HepG2 (cell line): ENCODE measurements around the gene FBN3. TPM values are rescaled to one million over a fixed set of nuclear protein-coding genes. Genes with fewer than 3 reads are reported as not detected.
A peak's percentile ranks its signal among the peaks of the same experiment; 100 is the strongest.

ENCODE experiments used
- FOXK2 ChIP-seq: fragments of 450-650 bp; IDR thresholded peaks from 2 replicates; pipeline ENCODE4 v1.6.1; 2016
- POLR2AphosphoS5 ChIP-seq: IDR thresholded peaks from 2 replicates; pipeline ENCODE4 v1.6.1; 2012; ENCODE audit warnings: low read depth, low read length
- YEATS2 ChIP-seq: sonication (generic); formaldehyde crosslinking; IDR thresholded peaks from 2 replicates; pipeline ENCODE4 v1.4.0; 2020; ENCODE audit warnings: missing genetic modification reagents, borderline replicate concordance
- ZBTB38 ChIP-seq: sonication (generic); formaldehyde crosslinking; IDR thresholded peaks from 2 replicates; pipeline ENCODE4 v1.5.1; 2020; ENCODE audit warnings: mild to moderate bottlenecking, missing genetic modification reagents
- ZFP36L2 ChIP-seq: sonication (generic); formaldehyde crosslinking; IDR thresholded peaks from 2 replicates; pipeline ENCODE4 v1.4.0; 2020; ENCODE audit warnings: missing genetic modification reagents
- ZNF136 ChIP-seq: sonication (generic); formaldehyde crosslinking; IDR thresholded peaks from 2 replicates; pipeline ENCODE4 v1.8.1; 2022; ENCODE audit warnings: low read depth, mild to moderate bottlenecking, moderate library complexity, missing genetic modification reagents
- ZNF205 ChIP-seq: IDR thresholded peaks from 2 replicates; pipeline ENCODE4 v1.6.1; 2018; ENCODE audit warnings: missing biosample characterization, missing genetic modification reagents
- ZNF432 ChIP-seq: sonication (generic); formaldehyde crosslinking; IDR thresholded peaks from 2 replicates; pipeline ENCODE4 v1.5.0; 2020; ENCODE audit warnings: missing genetic modification reagents, mild to moderate bottlenecking, borderline replicate concordance
- ZNF670 ChIP-seq: sonication (generic); formaldehyde crosslinking; IDR thresholded peaks from 2 replicates; pipeline ENCODE4 v1.8.0; 2022; ENCODE audit warnings: mild to moderate bottlenecking, missing genetic modification reagents, borderline replicate concordance
- ZNF766 ChIP-seq: sonication (generic); formaldehyde crosslinking; IDR thresholded peaks from 2 replicates; pipeline ENCODE4 v1.5.0; 2020; ENCODE audit warnings: missing genetic modification reagents, borderline replicate concordance
- polyA plus RNA-seq, 8 experiments: library from polyadenylated mRNA; depleted of rRNA in 3 of 8; stranded (reverse) in 7 of 8; unstranded in 1 of 8; fragments of >200 nt; fragmentation: Illumina TruSeq in 4 of 8; extraction: Trizol in 4 of 8; gene quantifications; 2 replicates each; pipeline versions ENCODE4 v1.2.1 to v1.2.3, GENCODE V29; 2011 to 2016; ENCODE audit warnings: low read depth in 4 of 8, missing spikeins in 1 of 8, mixed read lengths in 1 of 8; ENCODE audit not compliant: insufficient read depth in 1 of 8
- total RNA-seq, 5 experiments: library from RNA; depleted of rRNA; stranded (reverse); fragments of >200 nt; fragmentation: Illumina TruSeq; extraction: Trizol; gene quantifications; 2 replicates each; pipeline ENCODE4 v1.2.3, GENCODE V29; 2016; ENCODE audit warnings: low read depth in 1 of 5
- TF ChIP-seq, protein P1 (sequence below): sonication (generic); formaldehyde crosslinking; IDR thresholded peaks from 2 replicates; pipeline ENCODE4 v1.5.1; 2020; ENCODE audit warnings: mild to moderate bottlenecking, missing genetic modification reagents
- TF ChIP-seq, protein P2 (sequence below): sonication (generic); formaldehyde crosslinking; IDR thresholded peaks from 2 replicates; pipeline ENCODE4 v1.4.0; 2020; ENCODE audit warnings: missing genetic modification reagents
- TF ChIP-seq, protein P3 (sequence below): sonication (generic); formaldehyde crosslinking; IDR thresholded peaks from 2 replicates; pipeline ENCODE4 v1.8.0; 2022; ENCODE audit warnings: missing genetic modification reagents, mild to moderate bottlenecking, inconsistent platforms, borderline replicate concordance

Gene FBN3
- total and polyA plus RNA-seq, 2 of the 13 experiments (the other 11 are each of a cell fraction or from before 2014, with no cell fraction given): 0.20 to 1.3 TPM

DNA sequence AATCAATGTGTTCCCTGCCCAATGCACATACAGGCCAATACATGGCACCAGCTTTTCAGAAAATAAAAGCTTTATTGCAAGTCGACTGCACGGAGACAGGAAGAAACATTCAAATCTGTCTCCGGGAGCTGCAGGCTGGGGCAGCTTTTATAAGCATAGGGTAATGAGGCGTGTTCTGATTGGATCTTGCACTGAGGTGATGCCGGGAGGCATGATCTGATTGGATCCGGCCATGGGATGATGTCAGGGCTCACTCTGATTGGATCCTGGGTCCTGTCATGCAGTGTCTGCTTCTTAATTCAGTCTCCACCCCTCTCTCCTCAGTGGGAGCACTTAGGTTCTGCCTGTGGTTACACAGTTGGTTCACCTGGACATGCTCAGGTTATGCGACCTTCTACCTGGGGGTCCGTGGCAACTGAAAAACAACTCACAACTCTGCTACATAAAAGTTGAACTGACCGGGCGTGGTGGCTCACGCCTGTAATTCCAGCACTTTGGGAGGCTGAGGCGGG is 11.8 kb upstream of the FBN3 start (continued):
- no peak for TF ChIP-seq ZNF205 (CRISPR knock-in tag)
- TF ChIP-seq YEATS2: no peak
- TF ChIP-seq FOXK2: no peak
- peak; percentile 64; the same call in 1 of the 2 replicates for TF ChIP-seq ZBTB38 (CRISPR knock-in tag)
- no peak for TF ChIP-seq ZNF766 (CRISPR knock-in tag)
- TF ChIP-seq POLR2AphosphoS5: peak; percentile 80
- TF ChIP-seq, protein P1, sequence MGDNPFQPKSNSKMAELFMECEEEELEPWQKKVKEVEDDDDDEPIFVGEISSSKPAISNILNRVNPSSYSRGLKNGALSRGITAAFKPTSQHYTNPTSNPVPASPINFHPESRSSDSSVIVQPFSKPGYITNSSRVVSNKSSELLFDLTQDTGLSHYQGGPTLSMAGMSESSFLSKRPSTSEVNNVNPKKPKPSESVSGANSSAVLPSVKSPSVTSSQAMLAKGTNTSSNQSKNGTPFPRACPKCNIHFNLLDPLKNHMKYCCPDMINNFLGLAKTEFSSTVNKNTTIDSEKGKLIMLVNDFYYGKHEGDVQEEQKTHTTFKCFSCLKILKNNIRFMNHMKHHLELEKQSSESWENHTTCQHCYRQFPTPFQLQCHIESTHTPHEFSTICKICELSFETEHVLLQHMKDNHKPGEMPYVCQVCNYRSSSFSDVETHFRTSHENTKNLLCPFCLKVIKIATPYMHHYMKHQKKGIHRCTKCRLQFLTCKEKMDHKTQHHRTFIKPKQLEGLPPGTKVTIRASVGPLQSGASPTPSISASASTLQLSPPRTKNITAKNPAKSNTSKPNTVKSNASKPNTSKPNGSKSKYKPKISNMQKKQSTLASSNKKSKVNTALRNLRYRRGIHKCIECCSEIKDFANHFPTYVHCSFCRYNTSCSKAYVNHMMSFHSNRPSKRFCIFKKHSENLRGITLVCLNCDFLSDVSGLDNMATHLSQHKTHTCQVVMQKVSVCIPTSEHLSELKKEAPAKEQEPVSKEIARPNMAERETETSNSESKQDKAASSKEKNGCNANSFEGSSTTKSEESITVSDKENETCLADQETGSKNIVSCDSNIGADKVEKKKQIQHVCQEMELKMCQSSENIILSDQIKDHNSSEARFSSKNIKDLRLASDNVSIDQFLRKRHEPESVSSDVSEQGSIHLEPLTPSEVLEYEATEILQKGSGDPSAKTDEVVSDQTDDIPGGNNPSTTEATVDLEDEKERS: no peak
- no peak for TF ChIP-seq ZNF670 (CRISPR knock-in tag)
- TF ChIP-seq ZFP36L2 (CRISPR knock-in tag): no peak
- TF ChIP-seq, protein P2, sequence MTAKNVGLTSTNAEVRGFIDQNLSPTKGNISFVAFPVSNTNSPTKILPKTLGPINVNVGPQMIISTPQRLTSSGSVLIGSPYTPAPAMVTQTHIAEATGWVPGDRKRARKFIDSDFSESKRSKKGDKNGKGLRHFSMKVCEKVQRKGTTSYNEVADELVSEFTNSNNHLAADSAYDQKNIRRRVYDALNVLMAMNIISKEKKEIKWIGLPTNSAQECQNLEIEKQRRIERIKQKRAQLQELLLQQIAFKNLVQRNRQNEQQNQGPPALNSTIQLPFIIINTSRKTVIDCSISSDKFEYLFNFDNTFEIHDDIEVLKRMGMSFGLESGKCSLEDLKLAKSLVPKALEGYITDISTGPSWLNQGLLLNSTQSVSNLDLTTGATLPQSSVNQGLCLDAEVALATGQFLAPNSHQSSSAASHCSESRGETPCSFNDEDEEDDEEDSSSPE (CRISPR knock-in tag): no peak
- no peak for TF ChIP-seq ZNF432 (CRISPR knock-in tag)
- TF ChIP-seq, protein P3, sequence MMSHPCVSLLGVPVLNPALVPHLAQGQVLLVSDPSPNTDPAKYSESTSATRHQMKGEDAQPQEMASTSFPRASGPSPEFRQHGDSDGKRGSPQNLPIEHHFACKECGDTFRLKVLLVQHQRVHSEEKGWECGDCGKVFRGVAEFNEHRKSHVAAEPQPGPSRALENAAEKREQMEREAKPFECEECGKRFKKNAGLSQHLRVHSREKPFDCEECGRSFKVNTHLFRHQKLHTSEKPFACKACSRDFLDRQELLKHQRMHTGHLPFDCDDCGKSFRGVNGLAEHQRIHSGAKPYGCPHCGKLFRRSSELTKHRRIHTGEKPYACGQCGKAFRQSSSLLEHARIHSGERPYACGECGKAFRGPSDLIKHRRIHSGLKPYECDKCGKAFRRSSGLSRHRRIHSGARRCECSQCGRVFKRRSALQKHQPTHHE: no peak
- no peak for TF ChIP-seq ZNF136 (CRISPR knock-in tag)
